Stimulated activated CD8-positive, alpha-beta memory T cell treated with anti-CD3 and anti-CD28 coated beads, Interleukin-7, amount 100 ng/mL, for 1 hour (primary cell): ENCODE results near the gene PTBP3.
"Not testable (repeated sequence)": the region's sequence is repeated elsewhere in the genome, so short reads cannot be mapped to it uniquely, and the experiment has no call there.

ENCODE experiments used
- DNase-seq, 2 donors: peaks; one replicate each; pipeline ENCODE4 v3.0.0-alpha.2; 2020; ENCODE audit warnings: low read depth in 2 of 2

Gene PTBP3

DNA sequence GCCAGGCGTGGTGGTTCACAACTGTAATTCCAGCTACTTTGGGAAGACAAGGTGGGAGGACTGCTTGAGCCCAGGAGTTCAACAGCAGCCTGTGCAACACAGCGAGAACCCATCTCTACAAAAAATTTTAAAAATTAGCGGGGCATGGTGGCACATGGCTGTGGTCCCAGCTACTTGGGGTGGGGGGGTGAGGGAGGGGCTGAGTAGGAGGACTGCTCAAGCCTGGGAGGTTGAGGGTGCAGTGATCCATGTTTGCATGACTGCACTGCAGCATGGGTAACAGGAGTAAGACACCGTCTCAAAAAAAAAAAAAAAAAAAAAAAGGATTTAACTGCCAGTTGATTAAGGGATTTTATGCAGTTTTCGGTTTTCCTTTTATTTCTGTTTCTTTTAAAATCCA, 65.0 kb downstream of the PTBP3 start:
- DNase-seq = no peak

DNA sequence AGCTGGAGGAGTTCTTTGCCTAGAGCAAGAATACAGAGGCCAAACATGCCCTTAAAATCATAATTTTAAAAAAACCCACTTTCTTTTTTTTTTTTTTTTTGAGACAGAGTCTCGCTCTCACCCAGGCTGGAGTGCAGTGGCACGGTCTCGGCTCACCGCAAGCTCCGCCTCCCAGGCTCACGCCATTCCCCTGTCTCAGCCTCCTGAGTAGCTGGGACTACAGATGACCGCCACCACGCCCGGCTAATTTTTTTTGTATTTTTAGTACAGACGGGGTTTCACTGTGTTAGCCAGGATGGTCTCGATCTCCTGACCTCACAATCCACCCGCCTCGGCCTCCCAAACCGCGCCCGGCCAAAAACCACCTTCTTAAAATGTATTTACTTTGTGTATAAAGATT, 66.3 kb downstream of the PTBP3 start:
- not testable (repeated sequence) for DNase-seq

DNA sequence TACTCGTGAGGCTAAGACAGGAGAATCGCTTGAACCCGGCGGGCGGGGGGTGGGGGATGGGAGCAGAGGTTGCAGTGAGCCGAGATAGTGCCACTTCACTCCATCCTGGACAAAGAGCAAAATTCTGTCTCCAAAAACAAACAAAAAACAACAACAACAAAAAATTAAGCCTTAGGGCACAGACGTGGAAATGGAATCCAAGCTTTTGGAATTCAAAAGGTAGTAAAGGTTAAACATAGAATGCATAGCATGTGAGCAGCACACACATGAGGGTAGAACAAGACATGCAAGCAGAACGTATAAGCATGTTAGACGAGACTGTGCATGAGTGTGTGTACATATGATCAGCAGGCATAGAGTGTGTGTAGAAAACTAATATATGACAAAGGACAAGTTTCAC, 68.0 kb downstream of the PTBP3 start:
- DNase-seq = no peak

DNA sequence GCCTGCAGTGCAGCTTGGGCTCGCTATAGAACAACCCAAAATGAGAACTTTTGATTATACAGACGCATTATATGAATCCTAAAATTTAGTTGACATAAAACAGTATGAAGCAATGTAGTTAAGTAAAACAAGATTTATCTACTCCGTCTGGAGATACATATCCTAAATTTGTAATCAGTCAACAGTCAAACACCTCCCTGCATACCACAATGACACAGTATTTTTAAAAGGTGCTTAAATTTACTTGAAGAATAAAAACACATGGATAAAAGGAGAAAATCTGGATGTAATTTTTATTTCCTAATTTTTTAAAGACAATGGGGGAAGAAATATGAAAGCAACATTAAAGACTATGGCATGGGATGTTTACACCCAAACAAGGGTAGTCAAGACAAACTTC, 70.8 kb downstream of the PTBP3 start:
- no peak for DNase-seq

DNA sequence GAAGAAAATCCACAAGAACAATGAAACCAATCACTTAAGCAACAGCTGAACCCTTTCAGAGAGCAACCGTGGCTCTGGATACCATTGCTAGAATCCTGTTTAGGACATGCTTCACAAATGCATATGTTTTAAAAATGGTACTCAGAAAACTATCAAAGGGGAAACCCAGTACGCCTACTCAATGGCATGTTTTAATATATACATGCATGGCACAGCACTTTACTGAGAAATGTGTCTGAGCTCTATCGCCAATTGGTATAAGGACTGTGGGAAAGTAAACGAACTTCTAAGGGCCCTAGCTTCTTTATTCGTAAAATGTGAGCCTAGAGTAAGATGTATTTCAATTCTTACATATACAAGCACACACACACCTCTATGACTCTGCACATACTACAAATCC, 72.3 kb downstream of the PTBP3 start:
- DNase-seq = no peak

DNA sequence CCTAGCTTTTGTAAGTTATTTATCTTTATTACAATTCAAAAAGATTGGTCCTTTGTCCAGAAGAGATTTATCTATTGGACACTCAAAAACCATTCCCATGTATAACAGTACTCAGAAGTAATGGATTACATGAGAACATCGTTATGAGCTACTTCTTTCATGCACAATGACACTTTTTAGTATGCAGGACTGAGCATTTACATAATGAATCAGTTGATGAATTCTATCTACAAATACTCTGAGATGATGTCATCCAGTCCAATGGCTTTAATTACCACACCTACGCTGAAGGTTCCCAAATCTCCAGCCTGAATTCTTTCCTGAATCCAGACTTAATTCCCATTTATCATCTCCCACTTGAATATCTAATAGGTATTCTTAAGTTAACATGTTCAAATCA, 75.3 kb downstream of the PTBP3 start:
- no peak for DNase-seq

- DNase-seq = no peak
Measured at GRCh38 chr9:112252194-112252593, 81.2 kb downstream of the PTBP3 start.

DNA sequence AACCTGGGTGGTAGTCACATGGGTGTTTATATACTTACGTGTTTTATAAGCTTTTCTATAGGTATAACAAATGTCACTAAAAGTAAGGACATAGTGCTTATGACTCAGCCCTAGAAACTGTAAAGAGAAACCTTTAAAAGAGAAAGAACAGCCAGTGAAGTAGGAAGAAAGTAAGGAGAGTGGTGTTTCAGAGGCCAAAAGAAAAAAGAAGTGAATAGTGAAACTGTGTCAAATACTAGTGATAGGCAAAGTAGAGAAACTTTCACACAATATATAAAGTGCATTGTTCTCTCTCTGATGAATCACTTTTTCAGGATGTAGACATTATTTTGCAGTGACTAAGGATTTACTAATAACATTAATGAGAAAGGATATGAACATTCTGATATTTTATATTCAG, 84.1 kb downstream of the PTBP3 start:
- DNase-seq = no peak

- no peak for DNase-seq
Measured at GRCh38 chr9:112248722-112249121, 84.7 kb downstream of the PTBP3 start.

DNA sequence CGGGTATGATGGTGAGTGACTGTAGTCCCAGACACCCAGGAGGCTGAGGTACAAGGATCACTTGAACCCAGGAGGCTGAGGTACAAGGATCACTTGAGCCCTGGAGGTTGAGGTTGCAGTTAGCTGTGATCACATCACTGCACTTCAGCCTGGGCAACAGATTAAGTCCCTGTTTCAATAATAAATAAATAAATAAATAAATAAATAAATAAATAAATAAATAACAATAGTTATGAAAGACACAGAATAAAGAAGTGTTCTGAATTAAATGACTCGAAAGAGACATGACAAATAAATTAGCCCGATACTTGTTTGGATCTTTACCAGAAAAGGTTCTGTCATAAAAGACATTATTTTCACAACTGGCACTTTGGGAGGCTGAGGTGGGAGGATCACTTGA, 86.3 kb downstream of the PTBP3 start:
- DNase-seq = no peak

- DNase-seq = no peak
Measured at GRCh38 chr9:112245126-112245525, 88.3 kb downstream of the PTBP3 start.

GRCh38 chr9:112242147-112242804, 91.1 kb downstream of the PTBP3 start:
- no peak for DNase-seq

DNA sequence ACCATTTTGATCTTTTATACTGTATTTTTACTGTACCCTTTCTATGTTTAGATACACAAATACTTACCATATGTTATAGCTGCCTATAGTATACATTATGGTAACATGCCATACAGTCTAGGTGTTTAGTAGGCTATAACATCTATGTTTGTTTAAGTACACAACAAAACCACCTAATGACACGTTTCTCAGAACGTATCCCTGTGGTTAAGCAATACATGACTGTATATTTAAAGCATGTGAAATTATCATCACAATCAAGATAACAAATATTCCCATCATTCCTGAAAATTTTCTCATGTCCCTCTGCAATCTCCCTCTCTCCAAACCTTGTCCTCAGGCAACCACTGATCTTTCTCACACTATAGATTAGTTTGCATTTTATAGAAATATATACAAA, 91.9 kb downstream of the PTBP3 start:
- DNase-seq = no peak

- DNase-seq = no peak
Measured at GRCh38 chr9:112239708-112240107, 93.7 kb downstream of the PTBP3 start.

DNA sequence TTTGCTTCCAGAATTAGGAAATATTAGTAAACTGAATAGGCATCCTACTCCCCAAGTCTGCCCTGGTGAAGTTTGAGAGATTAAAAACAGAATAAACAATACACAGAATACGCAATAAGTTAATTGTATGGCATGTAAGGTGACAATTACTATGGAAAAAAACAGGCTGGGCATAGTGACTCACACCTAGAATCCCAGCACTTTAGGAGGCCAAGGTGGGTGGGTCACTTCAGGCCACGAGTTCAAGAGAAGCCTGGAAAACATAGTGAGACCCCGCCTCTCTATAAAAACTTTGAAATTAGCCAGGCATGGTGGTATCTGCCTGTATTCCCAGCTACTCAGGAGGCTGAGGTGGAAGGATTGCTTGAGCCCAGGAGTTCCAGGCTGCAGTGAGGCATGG, 94.1 kb downstream of the PTBP3 start:
- no peak for DNase-seq

GRCh38 chr9:112234779-112235178, 98.6 kb downstream of the PTBP3 start:
- DNase-seq = no peak

- no peak for DNase-seq
Measured at GRCh38 chr9:112233769-112234168, 99.7 kb downstream of the PTBP3 start.

GRCh38 chr9:112232233-112232632, 101.2 kb downstream of the PTBP3 start:
- no peak for DNase-seq

DNA sequence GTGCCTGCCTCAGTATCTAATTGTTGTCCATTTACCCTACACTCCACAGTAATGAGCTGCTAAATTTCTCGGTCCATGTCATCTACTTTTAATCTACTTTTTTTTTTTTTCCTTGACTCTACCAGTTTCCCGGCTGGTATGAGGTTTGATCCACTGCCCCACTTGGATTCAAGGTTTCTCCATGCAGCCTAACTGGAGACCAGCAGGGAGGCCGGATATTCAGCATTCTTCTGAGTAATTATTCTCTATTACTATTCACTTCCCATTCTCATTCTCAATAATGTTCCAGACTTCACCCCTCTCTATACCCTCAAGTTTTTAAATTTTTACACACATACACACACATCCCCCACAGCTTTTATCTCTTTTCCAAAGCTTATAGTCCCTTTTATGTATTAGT, 107.3 kb downstream of the PTBP3 start:
- no peak for DNase-seq

DNA sequence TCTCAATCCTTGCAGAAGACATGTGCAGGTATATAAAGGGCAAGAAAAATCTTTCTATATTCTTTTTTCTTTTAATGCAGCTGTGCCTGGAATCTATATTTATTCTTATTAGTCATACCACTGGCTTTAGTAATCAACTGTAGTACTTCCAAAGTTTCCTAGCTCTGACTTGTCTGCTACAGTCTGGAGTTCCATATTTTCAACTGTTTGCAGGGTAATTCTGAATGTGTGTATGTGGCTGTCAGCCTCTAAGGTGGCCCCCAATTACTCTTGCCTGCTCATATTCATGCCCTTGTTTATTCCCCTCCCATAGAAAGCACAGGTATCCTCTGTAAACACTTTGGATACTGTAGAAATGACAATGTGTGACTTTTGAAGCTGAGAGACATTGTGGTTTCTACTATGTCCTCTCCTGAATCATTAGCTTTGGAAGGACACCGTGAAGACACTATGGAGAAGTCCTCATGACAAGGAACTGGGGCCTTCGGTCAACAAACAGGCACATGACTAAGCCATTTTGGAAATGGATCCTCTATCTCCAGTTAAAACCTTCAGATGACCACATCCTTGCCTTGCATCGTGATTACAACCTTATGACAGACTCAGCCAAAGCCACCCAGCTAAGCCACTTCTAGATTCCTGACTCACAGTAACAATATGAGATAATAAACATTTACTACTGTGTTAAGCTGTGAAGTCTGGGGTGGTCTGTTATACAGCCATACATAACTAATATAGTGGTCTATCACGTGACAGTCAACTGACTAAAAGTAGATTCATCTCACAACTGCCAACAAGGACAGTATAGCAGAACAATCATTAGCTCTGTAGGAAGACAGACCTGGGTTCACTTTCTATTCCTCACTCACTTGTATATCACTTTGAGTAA, 108.8 kb downstream of the PTBP3 start:
- DNase-seq = no peak

DNA sequence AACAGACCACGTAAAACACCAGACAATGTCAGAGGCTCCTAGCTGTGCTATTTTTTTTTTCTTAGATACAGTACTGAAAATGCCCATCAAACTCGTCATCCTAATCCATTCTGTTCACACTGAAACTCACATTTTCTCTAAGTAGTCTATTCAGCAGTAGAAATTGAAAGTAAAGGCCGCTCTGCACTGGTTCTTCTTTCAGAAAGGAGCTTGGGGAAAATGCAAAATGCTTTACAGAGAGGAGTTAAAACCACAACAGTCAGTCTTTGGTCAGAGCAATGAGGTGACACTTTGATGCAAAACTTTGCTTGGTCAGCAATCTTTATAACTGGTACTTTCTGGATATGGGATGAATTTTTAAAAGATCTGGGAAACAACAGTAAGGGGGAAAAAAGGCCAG, 114.5 kb downstream of the PTBP3 start:
- no peak for DNase-seq

DNA sequence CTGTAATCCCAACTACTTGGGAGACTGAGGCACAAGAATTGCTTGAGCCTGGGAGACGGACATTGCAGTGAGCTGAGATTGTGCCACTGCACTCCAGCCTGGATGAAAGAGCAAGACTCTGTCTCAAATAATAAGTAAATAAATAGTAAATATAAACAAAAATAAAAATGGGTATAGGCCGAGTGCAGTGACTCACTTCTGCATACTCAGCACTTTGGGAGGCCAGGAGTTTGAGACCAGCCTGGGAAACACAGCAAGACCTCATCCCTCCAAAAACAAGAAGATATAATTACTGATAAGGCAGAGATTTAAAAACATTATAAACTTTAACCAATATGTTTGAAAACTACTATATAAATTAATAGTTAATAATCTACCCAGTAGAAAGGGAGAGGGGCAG, 120.5 kb downstream of the PTBP3 start:
- DNase-seq = no peak

DNA sequence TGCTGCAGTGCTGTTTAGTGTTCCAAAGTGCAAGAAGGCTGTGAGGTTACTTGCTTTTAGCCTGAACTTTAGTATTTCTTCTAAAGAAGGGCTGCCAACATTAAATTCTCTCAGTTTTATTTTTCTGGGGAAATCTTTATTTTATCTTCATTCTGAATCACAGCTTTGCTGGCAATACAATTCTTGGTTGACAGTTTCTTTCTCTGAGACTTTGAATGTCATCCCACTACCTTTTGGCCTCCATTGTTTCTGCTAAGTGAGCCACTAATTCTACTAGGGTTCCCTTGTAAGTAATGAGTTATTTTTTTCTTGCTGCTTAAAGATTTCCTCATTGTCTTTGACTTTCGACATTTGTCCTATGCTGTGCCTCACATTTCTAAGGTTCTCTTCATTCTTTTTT, 126.0 kb downstream of the PTBP3 start:
- no peak for DNase-seq
